PC-9 (cell line): ENCODE measurements around the gene SCD5.

Source experiments
- EZH2 ChIP-seq: fragments of 200-600 bp; sonication (generic); IDR thresholded peaks from 2 replicates; pipeline ENCODE4 v1.8.0; 2017; ENCODE audit warnings: antibody characterized with exemption, low read depth
- TF ChIP-seq, protein P1 (sequence below): fragments of 200-600 bp; sonication (generic); conservative IDR thresholded peaks from 2 replicates; pipeline ENCODE4 v1.6.1; 2017; ENCODE audit warnings: mixed run types, antibody characterized with exemption, mild to moderate bottlenecking, moderate library complexity

DNA sequence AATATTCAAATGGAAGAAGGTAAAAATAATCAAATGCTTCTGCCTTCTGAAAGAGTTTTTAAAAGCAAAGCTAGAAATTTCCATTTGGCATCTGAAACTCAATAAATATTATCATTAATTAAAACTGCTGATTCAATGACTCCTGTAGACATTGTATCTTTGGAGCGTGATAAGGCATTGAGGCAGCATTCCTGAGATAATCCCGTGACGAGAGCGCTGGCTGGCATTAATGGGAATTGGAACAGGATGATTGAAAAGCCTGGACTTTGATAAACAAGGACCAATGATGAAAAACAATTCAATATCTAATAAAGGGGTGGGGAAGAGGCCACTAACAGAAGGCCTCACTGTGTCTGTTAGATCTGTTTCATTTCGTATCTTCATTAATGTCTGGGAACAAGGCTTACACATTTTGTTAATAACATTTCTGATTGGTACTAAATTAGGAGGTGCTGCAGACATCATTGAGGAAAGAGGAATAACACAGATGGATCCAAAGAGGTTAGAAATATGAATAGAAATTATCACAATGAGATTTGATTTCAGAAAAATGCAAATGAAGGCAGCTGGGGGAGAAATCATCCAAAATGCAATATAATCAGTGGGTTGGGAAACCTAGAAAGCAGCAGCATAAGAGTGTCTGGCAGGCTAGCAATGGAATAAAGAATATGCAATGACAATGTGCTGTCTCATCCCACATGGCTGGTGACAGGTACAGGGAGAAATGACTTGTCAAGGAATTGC, 102.3 kb downstream of the SCD5 start:
- TF ChIP-seq, protein P1, sequence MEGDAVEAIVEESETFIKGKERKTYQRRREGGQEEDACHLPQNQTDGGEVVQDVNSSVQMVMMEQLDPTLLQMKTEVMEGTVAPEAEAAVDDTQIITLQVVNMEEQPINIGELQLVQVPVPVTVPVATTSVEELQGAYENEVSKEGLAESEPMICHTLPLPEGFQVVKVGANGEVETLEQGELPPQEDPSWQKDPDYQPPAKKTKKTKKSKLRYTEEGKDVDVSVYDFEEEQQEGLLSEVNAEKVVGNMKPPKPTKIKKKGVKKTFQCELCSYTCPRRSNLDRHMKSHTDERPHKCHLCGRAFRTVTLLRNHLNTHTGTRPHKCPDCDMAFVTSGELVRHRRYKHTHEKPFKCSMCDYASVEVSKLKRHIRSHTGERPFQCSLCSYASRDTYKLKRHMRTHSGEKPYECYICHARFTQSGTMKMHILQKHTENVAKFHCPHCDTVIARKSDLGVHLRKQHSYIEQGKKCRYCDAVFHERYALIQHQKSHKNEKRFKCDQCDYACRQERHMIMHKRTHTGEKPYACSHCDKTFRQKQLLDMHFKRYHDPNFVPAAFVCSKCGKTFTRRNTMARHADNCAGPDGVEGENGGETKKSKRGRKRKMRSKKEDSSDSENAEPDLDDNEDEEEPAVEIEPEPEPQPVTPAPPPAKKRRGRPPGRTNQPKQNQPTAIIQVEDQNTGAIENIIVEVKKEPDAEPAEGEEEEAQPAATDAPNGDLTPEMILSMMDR = no peak
- no peak for TF ChIP-seq EZH2
